GM19452 (cell line): Measurements from ENCODE around the gene ABCA4.

ENCODE experiments used
- ATAC-seq: cut with Tn5 transposase; IDR thresholded peaks from one replicate; pipeline ENCODE4 v1.9.1; 2021; ENCODE audit not compliant: unreplicated experiment

ABCA4 gene

GRCh38 chr1:93980320-93981273 lies 140.4 kb downstream of the ABCA4 start:
- ATAC-seq, result no peak

DNA sequence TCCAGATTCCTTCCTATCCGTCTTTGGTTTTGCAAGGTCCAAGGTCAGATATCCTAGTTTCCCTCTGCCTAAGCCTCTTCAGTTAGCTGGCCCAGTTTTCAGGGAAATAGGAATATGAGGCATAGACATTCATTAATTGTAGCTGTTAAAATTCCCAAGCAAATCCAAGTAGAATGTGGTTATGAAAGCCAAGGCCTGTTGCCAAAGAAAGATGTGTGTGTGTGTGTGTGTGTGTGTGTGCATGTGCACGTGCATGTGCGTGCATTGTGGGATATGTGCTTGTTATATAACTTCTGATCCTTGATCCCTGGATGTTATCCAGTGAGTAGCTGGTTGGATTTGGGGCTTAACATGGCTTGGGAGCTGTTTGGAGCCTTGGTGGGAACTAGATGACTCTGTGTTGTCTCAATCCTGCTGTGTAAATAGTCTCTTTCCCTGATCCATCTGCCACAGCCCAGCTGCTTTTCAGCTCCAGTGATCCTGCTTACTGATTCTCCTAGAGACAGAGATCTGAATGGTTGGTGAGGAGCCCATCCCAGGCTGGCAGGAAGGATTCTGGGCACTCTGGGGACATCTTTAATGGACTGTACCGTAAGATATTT lies 141.1 kb downstream of the ABCA4 start:
- no peak for ATAC-seq

GRCh38 chr1:93979040-93979717 lies 141.8 kb downstream of the ABCA4 start:
- no peak for ATAC-seq

DNA sequence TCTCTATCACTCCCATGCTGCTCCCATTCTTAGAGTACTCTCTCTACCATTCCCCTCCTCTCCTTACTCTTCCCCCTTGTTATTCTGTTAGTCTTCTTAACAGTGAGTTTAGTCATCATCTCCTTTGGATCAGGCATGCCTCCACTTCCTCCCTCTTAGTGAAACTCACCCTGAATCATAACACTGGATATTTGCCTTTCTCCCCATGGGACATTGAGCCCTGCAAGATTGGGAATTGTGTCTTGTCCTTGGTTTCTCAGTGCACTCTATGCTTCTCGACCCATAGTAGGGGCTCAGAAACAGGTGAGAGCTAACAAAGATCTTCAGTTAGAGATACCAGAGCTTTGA lies 143.4 kb downstream of the ABCA4 start:
- ATAC-seq, result no peak

GRCh38 chr1:93976711-93977597 lies 144.0 kb downstream of the ABCA4 start:
- no peak for ATAC-seq

GRCh38 chr1:93976291-93976690 lies 144.7 kb downstream of the ABCA4 start:
- ATAC-seq, result no peak

- no peak for ATAC-seq
These were observed 148.6 kb downstream of the ABCA4 start for GRCh38 chr1:93972341-93972740.

DNA sequence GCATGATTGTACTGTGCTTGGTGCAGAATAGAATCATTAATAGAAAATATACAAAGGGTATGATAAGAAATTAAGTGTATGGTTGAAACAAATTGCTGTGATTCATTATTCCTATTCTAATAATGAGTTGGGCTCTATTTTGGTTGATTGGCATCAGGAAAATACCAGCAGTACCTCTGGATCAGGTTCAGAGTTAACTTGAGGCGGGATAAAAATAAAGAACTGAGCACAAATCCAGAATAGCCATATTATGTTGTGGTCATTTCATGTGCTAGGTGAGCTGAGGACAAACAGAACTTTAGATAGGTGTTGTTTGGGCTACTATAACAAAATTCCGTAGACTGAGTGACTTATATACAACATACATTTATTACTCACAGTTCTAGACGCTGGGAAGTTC lies 151.1 kb downstream of the ABCA4 start:
- no peak for ATAC-seq

DNA sequence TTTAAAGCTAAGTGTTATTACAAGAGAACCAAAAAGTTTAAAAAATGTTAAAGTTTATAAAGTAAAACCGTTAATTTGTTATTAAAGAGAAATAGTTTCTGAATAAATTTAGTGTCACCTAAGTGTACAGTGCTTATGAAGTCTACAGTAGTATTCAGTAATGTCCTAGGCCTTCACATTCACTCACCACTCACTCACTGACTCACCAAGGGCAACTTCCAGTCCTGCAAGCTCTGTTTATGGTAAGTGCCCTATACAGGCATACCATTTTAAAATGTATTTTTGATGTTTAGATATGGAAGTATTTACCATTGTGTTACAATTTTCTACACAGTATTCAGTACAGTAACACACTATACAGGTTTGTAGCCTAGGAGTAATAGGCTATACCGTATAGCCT lies 151.6 kb downstream of the ABCA4 start:
- no peak for ATAC-seq

- ATAC-seq, result no peak
These were observed 153.6 kb downstream of the ABCA4 start for GRCh38 chr1:93967306-93967705.

DNA sequence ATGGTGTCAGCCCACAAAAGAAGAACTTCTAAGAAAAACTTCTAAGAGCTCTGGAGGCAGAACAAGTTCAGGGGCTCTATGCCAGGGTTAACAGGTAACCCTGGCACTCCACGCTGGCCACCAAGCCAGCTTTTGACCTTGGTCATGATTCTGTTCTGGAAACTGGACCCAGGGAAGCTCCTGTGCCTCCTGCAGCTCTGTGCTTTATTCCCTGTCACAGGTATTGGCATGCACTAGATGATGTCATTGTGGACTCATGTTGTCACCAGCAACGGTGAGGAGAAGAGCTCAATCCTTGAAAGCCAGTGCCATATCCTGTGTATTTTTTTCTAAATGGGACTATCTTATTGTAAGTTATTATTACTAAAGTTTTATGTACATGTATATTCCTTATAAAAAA lies 155.1 kb downstream of the ABCA4 start:
- no peak for ATAC-seq

DNA sequence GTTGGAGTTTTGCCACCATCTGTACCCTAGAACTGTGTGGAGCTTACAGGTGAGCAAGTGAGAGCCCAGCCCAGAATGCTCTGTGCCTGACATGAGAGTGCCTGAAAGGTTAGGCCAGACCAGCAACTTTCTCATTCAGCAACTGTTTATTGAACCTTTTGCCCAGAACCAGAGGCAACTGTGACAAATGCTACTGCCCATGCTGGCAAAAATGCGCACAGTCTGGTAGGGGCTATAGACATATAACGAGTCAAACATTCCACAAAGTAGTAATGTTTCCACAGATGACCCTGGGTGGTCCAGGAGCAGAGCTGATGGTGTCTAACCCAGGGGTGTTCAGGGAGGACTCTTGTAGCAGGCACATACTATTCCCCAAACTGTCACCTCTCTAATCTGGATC lies 155.7 kb downstream of the ABCA4 start:
- no peak for ATAC-seq

GRCh38 chr1:93964777-93965200 lies 156.2 kb downstream of the ABCA4 start:
- ATAC-seq, result no peak

DNA sequence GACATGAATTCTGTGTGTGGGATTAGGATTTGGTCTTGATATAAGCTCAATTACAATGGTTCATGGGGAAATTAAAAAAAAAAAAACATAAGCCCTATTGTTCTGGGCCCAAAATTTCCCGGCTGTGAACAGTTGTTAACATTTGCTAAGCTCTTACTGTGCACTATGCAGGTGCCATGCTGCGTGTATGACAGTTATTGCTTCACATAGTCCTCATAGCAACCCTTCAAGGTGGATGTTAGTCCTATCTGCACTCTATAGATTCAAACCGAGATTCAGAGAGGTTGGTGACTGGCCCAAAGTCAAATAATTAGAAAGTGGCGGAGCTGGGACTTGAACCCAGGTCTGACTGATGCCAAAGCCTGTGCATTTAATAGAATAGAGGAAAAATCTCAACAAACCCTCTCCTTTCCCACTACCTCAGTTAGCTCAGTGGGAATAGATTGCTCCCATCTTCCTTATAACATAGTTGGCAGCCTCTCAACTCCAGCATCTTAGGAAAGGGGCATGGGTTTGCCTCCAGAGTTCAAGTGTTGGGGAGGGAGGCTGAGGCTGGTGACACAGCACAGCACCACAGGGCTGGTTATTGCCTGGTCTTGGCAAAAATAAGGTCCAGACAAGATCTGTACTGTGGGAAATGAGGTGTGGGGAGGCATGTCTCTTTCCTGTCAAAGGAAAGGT lies 156.7 kb downstream of the ABCA4 start:
- no peak for ATAC-seq

DNA sequence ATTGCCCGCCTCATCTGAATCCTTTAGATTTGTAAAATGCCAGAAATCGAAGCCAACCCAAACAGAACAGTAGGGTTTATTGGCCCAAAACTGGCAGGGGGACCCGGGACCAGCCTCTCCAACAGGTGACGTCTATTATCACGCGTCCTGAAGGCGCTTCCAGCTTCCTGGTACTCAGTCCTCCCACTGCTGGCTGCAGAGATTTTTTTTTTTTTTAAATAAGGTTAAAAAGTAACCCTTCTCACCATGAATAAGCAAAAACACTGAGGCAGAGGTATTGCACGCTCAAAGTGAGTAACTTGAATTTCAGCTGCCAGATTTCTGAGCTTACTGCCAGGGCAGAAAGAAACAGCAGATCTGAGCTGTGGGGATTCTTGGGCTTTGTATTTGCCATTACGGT lies 157.4 kb downstream of the ABCA4 start:
- no peak for ATAC-seq

- no peak for ATAC-seq
These were observed 159.0 kb downstream of the ABCA4 start for GRCh38 chr1:93961906-93962305.

DNA sequence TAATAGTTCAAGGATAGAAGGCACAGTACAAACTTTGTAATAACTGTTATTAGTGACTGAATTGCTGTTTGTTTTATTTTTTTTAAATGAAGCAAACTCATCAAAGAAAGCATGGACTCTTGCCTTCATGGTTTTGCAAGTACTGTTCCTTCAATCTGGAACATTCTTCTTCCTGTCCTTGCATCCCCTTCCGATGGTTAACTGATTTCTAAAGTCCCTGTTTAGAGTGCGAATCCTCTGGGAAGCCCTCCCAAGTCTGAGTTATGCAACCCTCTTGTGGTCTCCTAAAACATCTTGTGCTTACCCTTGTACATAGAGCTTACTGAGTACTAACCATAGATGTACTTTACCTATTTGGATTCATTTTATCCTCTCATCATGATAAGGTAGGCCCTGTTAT lies 159.5 kb downstream of the ABCA4 start:
- no peak for ATAC-seq

DNA sequence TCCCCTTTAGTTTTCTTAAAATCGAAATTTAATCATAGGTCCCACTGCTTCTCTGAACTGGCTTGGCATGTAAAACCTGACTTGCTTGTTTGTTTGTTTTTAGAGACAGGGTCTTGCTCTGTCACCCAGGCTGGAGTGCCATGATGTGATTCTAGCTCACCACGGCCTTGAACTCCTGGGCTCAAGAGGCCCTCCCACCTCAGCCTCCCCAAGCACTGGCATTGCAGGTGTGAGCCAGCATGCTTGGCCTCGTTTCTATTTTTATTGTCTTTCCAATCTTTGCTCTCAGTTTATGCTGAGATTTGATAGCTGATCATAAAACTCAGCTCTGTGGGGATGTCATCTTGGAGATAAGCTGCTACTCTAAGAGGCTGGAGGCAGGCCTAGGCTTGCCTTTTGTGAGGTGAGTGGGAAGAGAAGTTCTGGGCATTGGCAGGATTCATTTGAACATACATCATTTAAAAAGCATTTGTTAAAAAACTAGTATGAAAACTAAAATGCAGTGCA lies 160.3 kb downstream of the ABCA4 start:
- no peak for ATAC-seq

GRCh38 chr1:93959413-93959812 lies 161.5 kb downstream of the ABCA4 start:
- no peak for ATAC-seq

DNA sequence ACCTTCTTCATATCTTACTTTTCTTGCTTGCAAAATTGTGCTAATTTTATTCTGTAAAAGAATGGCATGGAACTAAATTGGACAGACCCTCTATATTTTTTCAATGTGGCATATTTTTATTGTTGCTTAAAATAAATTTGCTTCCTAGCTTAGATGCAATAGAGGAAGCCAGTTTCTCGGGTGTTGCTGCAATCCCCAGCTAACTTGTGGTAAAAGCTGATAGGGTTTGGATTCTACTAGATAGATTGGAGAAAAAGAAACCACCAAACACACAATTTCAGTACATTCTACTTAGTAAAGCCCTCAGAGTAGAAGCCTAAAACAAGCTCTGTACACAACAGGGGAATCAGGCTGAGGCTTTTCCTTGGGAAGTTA lies 162.2 kb downstream of the ABCA4 start:
- no peak for ATAC-seq
